Measurements from ENCODE around the gene QRFP.

QRFP gene

GRCh38 chr9:130896233-130897014 is at the start of gene QRFP:
TSS of gene QRFP (minus strand) at chr9:130896812. CDS start at chr9:130893838, 2,974 bp downstream.
- DNase-seq = no peak

GRCh38 chr9:130945173-130945572 is 48.6 kb upstream of the QRFP start:
- no peak for DNase-seq

GRCh38 chr9:130944510-130945058 is 48.0 kb upstream of the QRFP start:
- DNase-seq = no peak

GRCh38 chr9:130943777-130944176 is 47.2 kb upstream of the QRFP start:
- DNase-seq = no peak

GRCh38 chr9:130943221-130943620 is 46.6 kb upstream of the QRFP start:
- DNase-seq = no peak

GRCh38 chr9:130942679-130943078 is 46.1 kb upstream of the QRFP start:
- DNase-seq = no peak

GRCh38 chr9:130942084-130942483 is 45.5 kb upstream of the QRFP start:
- no peak for DNase-seq

- DNase-seq = peak; percentile 86
Measured at GRCh38 chr9:130940693-130941576, 44.3 kb upstream of the QRFP start.

GRCh38 chr9:130940027-130940549 is 43.5 kb upstream of the QRFP start:
- no peak for DNase-seq

GRCh38 chr9:130939405-130940026 is 42.9 kb upstream of the QRFP start:
- no peak for DNase-seq

- peak; percentile 39 for DNase-seq
Measured at GRCh38 chr9:130938652-130939404, 42.2 kb upstream of the QRFP start, which contains the start of gene FIBCD1. TSS of gene FIBCD1 (minus strand) at chr9:130939247. CDS start at chr9:130938607, 640 bp downstream.

- DNase-seq = no peak
Measured at GRCh38 chr9:130938184-130938651, 41.6 kb upstream of the QRFP start.

GRCh38 chr9:130937146-130938076 is 40.8 kb upstream of the QRFP start:
- no peak for DNase-seq

GRCh38 chr9:130936285-130937117 is 39.9 kb upstream of the QRFP start:
- no peak for DNase-seq

GRCh38 chr9:130935648-130936271 is 39.1 kb upstream of the QRFP start:
- no peak for DNase-seq

- DNase-seq = no peak
Measured at GRCh38 chr9:130934702-130935647, 38.4 kb upstream of the QRFP start.

- no peak for DNase-seq
Measured at GRCh38 chr9:130934246-130934645, 37.6 kb upstream of the QRFP start.
